HUES48 (cell line): ENCODE measurements around the gene ANKHD1.

Source experiments
- H3K27ac ChIP-seq: one replicate; pipeline ENCODE4 v1.7.0; 2013; ENCODE audit warnings: low read depth, low read length, inconsistent platforms
- H3K27me3 ChIP-seq: 2 replicates; pipeline ENCODE4 v1.6.1; 2013; ENCODE audit warnings: mild to moderate bottlenecking, low read length; ENCODE audit not compliant: control insufficient read depth, insufficient read depth
- H3K36me3 ChIP-seq: 2 replicates; pipeline ENCODE4 v1.6.1; 2013; ENCODE audit warnings: low read length; ENCODE audit not compliant: control insufficient read depth, insufficient read depth
- H3K4me1 ChIP-seq: 2 replicates; pipeline ENCODE4 v1.6.1; 2013; ENCODE audit warnings: mild to moderate bottlenecking, low read length; ENCODE audit not compliant: control insufficient read depth, insufficient read depth
- H3K4me3 ChIP-seq: 2 replicates; pipeline ENCODE4 v1.5.1; 2013; ENCODE audit warnings: mild to moderate bottlenecking, low read depth, low read length
- H3K9ac ChIP-seq: 2 replicates; pipeline ENCODE4 v1.6.1; 2013; ENCODE audit warnings: mild to moderate bottlenecking, low read depth, low read length, moderate library complexity
- H3K9me3 ChIP-seq: 2 replicates; pipeline ENCODE4 v1.6.1; 2013; ENCODE audit warnings: low read length; ENCODE audit not compliant: control insufficient read depth, insufficient read depth

ANKHD1 gene

GRCh38 chr5:140381351-140381750 is 20.3 kb upstream of the ANKHD1 start:
- Histone ChIP-seq H3K9ac (no peak overlapping the region), H3K36me3 (no peaks in the 10 kb centered on the region), H3K27ac (no peak overlapping the region), H3K27me3 (no peaks in the 10 kb centered on the region), H3K9me3 (no peaks in the 10 kb centered on the region), H3K4me3 (no peak overlapping the region), H3K4me1 (no peaks in the 10 kb centered on the region)

DNA sequence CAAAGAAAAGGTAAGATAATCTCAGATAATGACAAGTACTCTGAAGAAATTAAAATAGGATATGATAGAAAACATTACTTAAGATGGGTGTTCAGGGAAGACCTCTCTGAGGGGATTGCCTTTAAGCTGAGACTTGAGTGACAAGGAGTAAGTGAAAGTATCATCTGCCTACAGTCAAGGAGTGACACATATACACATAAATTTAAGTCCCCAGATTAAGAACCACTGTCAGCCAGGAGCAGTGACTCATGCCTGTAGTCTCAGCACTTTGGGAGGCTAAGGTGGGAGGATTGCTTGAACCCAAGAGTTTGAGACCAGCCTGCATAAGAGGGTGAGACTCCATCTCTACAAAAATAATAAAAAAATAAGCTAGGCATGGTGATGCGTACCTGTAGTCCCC is 19.7 kb upstream of the ANKHD1 start:
- Histone ChIP-seq H3K27ac (no peak overlapping the region), H3K27me3 (no peaks in the 10 kb centered on the region)

GRCh38 chr5:140382866-140383265 is 18.8 kb upstream of the ANKHD1 start:
- Histone ChIP-seq H3K36me3 (no peaks in the 10 kb centered on the region), H3K4me1 (no peaks in the 10 kb centered on the region), H3K27me3 (no peaks in the 10 kb centered on the region), H3K9me3 (no peaks in the 10 kb centered on the region), H3K4me3 (no peak overlapping the region), H3K9ac (no peak overlapping the region), H3K27ac (no peak overlapping the region)

More for the DNA sequence above, 19.7 kb upstream of the ANKHD1 start:
- no peaks in the 10 kb centered on the region for H3K36me3 ChIP-seq
- H3K4me1 ChIP-seq = no peaks in the 10 kb centered on the region
- no peaks in the 10 kb centered on the region for H3K9me3 ChIP-seq
- no peak overlapping the region for H3K4me3 ChIP-seq
- H3K9ac ChIP-seq = no peak overlapping the region

GRCh38 chr5:140383300-140383699 is 18.3 kb upstream of the ANKHD1 start:
- no peaks in the 10 kb centered on the region for H3K27me3 ChIP-seq
- no peaks in the 10 kb centered on the region for H3K4me1 ChIP-seq
- no peak overlapping the region for H3K9ac ChIP-seq
- no peaks in the 10 kb centered on the region for H3K36me3 ChIP-seq
- H3K4me3 ChIP-seq = no peak overlapping the region
- no peaks in the 10 kb centered on the region for H3K9me3 ChIP-seq
- H3K27ac ChIP-seq = no peak overlapping the region

- no peaks in the 10 kb centered on the region for H3K27me3 ChIP-seq
- H3K36me3 ChIP-seq = no peaks in the 10 kb centered on the region
- no peaks in the 10 kb centered on the region for H3K9me3 ChIP-seq
- H3K4me1 ChIP-seq = no peaks in the 10 kb centered on the region
- H3K4me3 ChIP-seq = no peak overlapping the region
- H3K27ac ChIP-seq = no peak overlapping the region
- no peak overlapping the region for H3K9ac ChIP-seq
Measured at GRCh38 chr5:140388052-140388451, 13.6 kb upstream of the ANKHD1 start.

GRCh38 chr5:140391312-140391711 is 10.3 kb upstream of the ANKHD1 start:
- Histone ChIP-seq H3K4me3 (no peak overlapping the region), H3K27me3 (no peaks in the 10 kb centered on the region), H3K9me3 (no peaks in the 10 kb centered on the region), H3K4me1 (no peaks in the 10 kb centered on the region), H3K27ac (no peak overlapping the region), H3K9ac (no peak overlapping the region), H3K36me3 (no peaks in the 10 kb centered on the region)

DNA sequence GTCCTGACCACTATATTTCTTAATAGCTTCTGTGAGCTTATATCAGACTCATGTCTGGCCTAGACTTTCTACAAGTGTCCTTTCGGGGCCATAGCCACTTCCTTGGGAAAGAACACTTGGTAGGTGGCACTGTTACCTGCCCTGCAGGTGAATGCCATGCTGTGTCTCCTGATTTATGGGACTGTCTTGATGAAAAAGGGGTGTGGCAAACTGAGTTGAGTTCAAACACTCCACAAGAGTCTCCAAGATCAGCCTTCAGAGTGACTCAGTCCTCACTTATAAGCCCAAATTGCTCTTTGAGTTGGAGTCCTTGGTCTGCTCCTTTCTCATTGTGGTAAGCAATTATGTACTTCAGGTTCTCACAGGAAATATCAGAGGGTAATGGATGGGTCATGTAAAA is 9.9 kb upstream of the ANKHD1 start:
- no peaks in the 10 kb centered on the region for H3K27me3 ChIP-seq
- no peaks in the 10 kb centered on the region for H3K9me3 ChIP-seq
- no peaks in the 10 kb centered on the region for H3K4me1 ChIP-seq
- H3K27ac ChIP-seq = no peak overlapping the region
- H3K36me3 ChIP-seq = no peaks in the 10 kb centered on the region
- H3K9ac ChIP-seq = no peak overlapping the region
- H3K4me3 ChIP-seq = no peak overlapping the region

DNA sequence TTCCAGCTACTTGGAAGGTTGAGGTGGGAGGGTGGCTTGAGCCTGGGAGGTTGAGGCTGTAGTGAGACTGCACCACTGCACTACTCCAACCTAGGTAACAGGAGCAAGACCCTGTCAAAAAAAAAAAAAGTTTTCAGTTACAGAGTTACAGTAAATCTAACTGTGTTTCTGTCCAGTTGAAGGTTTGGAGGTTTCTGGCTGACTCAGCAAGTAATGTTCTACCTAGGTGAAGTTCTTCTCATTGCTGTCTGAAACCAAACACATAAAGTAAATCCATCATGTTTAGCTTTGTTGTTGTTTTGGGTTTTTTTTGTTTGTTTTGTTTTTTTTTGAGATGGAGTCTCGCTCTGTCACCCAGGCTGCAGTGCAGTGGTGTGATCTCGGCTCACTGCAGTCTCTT is 7.9 kb upstream of the ANKHD1 start:
- Histone ChIP-seq H3K9me3 (no peaks in the 10 kb centered on the region), H3K4me3 (no peak overlapping the region), H3K9ac (no peak overlapping the region), H3K36me3 (no peaks in the 10 kb centered on the region), H3K27me3 (no peaks in the 10 kb centered on the region), H3K4me1 (peaks cover 7% of the 10 kb centered on the region), H3K27ac (no peak overlapping the region)

GRCh38 chr5:140398379-140398811 is 3.2 kb upstream of the ANKHD1 start:
- Histone ChIP-seq H3K9ac (no peak overlapping the region), H3K27me3 (no peaks in the 10 kb centered on the region), H3K4me3 (no peak overlapping the region), H3K36me3 (no peaks in the 10 kb centered on the region), H3K4me1 (peaks cover 10% of the 10 kb centered on the region), H3K9me3 (no peaks in the 10 kb centered on the region), H3K27ac (peak overlapping the region; percentile 51)

GRCh38 chr5:140399979-140400729 is 1.5 kb upstream of the ANKHD1 start:
- Histone ChIP-seq H3K4me1 (peaks cover 15% of the 10 kb centered on the region), H3K4me3 (peak overlapping the region; percentile 88), H3K9me3 (no peaks in the 10 kb centered on the region), H3K36me3 (peaks cover 4% of the 10 kb centered on the region; the same call in 1 of the 2 replicates), H3K9ac (peak overlapping the region; percentile 79), H3K27me3 (no peaks in the 10 kb centered on the region), H3K27ac (peak overlapping the region; percentile 95)

- Histone ChIP-seq H3K9me3 (no peaks in the 10 kb centered on the region), H3K27ac (peak overlapping the region; percentile 95), H3K36me3 (peaks cover 6% of the 10 kb centered on the region; the same call in 1 of the 2 replicates), H3K27me3 (no peaks in the 10 kb centered on the region), H3K4me3 (peak overlapping the region; percentile 88), H3K9ac (peak overlapping the region; percentile 79), H3K4me1 (peaks cover 15% of the 10 kb centered on the region)
Measured at GRCh38 chr5:140400730-140401361, 787 bp upstream of the ANKHD1 start.
